ENCODE results near the gene CCDC85C.

- TF ChIP-seq CTCF (IDR thresholded peaks at IDR 0.05 in 2 of 3, conservative IDR thresholded peaks at IDR 0.05 in 1 of 3; ENCODE audit: borderline replicate concordance in 1 of 3, insufficient read depth in 1 of 3, low read depth in 2 of 3, low read length in 2 of 3) (no peak), EZH2phosphoT487 (IDR thresholded peaks at IDR 0.05; ENCODE audit: borderline replicate concordance) (no peak), ATF3 (IDR thresholded peaks at IDR 0.05) (no peak), SRF (IDR thresholded peaks at IDR 0.05; ENCODE audit: low read depth) (no peak), POLR2AphosphoS5 (IDR thresholded peaks at IDR 0.05; ENCODE audit: low read depth, low read length) (no peak), POLR2A (IDR thresholded peaks at IDR 0.05; ENCODE audit: borderline replicate concordance, extremely low read depth, insufficient read depth, insufficient read length) (no peak), EZH2 (IDR thresholded peaks at IDR 0.05) (no peak), ZNF274 (IDR thresholded peaks at IDR 0.05; ENCODE audit: low read depth, low read length) (no peak), JUND (IDR thresholded peaks at IDR 0.05) (no peak)
Observed at GRCh38 chr14:99649219-99649618, 45.2 kb upstream of the CCDC85C start.

Data from HCT116 (cell line).